Activated CD8-positive, alpha-beta memory T cell treated with anti-CD3 and anti-CD28 coated beads for 24 hours (primary cell): ENCODE measurements around the gene PROX2.

ENCODE experiments used
- DNase-seq: peaks from one replicate; pipeline ENCODE4 v3.0.0-alpha.2; 2020

The PROX2 gene

GRCh38 chr14:74875204-74875603 lies 741 bp downstream of the PROX2 start:
- no peak for DNase-seq

DNA sequence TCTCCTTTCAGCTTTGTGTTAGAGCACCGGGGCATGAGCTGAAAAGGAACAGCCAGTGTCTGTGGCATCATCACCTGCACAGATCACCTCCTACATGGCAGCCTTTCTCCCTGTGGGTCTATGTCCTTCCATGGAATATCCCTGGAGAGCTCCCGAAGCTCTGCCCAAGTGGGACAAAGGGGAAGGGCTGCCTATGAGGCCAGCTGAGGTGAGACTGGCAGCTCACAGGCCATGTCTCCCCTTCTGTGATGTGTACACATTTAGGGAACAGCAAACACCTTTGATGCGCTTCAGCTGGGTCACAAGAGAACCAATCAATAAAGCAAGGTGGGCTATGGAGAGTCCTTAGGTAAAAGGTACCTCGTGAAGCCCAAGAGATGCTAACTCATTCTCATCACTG lies 4.1 kb downstream of the PROX2 start:
- no peak for DNase-seq

GRCh38 chr14:74868739-74869138 lies 7.2 kb downstream of the PROX2 start:
- no peak for DNase-seq

- DNase-seq, result peak; percentile 77
Measured at GRCh38 chr14:74867673-74868072, 8.3 kb downstream of the PROX2 start.

DNA sequence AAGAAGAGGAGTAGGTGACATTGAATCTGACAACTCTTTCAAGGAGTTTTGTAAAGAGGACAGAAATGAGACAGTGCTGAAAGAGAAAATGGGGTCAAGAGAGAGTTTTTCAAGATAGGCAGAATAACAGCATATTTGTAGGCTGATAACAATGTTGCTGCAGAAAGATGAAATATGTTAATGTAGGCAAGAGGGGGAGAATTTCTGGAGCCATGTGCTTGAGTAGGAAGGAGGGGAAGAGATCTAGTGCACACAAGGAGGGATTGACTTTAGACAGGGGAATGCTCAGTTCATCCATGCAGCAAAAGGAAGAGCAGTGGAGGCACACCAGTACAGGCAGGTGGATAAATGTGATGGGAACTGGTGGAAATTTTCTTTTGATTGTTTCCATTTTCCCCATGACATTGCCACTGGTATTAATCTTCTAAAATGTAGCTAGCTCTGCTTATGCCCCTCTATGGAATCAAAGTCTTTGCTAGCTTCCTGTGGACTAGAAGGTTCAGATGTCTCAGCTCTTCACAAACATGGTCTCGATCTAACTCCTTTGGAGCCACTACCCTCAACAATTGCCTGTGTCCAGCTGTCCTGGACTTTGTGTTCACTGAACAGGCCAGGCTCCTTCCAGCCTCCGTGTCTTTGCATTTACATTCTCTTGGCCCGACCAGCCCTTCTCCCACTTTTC lies 9.1 kb downstream of the PROX2 start:
- DNase-seq, result peak; percentile 41

- no peak for DNase-seq
Measured at GRCh38 chr14:74865156-74865555, 10.8 kb downstream of the PROX2 start.

- no peak for DNase-seq
Measured at GRCh38 chr14:74864198-74864597, 11.7 kb downstream of the PROX2 start.

DNA sequence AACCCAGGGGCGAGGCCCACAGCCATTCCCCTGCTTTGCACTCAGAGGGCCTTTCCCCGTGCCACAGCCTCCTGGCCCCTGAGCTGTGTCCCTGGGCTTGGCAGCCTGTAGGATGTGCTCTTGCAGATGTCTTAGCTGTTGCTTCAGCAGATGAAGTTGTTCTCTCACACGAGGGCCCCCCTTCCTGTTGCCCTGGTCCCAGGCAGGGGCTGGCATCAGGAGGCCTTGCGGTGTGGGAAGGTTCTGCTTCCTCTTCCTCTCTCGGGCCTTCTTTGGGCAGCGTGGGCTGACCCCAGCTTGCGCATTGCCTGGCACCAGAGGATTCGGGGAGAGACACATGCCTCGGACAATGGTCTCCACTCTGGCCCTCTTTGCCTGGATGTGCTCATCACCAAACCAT lies 12.7 kb downstream of the PROX2 start:
- DNase-seq, result no peak

DNA sequence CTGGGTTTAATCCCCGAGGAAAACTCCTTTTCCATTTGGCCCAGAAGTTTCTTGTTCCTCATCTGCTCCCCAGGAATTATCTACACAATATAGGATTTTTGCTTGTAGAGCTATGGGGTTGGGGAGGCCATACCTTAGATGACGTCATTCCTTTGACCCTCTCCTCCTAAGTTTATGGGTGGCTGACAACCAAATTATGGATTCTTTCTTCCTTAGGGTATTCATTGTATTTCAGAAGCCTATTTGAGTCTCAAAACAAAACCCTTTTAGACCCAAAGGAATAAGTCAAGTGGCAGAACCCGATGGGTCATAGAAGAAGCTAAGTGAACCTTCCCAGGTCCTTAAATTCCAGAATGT lies 14.2 kb downstream of the PROX2 start:
- DNase-seq, result no peak

GRCh38 chr14:74860899-74861733 lies 14.8 kb downstream of the PROX2 start:
- DNase-seq, result peak; percentile 99

DNA sequence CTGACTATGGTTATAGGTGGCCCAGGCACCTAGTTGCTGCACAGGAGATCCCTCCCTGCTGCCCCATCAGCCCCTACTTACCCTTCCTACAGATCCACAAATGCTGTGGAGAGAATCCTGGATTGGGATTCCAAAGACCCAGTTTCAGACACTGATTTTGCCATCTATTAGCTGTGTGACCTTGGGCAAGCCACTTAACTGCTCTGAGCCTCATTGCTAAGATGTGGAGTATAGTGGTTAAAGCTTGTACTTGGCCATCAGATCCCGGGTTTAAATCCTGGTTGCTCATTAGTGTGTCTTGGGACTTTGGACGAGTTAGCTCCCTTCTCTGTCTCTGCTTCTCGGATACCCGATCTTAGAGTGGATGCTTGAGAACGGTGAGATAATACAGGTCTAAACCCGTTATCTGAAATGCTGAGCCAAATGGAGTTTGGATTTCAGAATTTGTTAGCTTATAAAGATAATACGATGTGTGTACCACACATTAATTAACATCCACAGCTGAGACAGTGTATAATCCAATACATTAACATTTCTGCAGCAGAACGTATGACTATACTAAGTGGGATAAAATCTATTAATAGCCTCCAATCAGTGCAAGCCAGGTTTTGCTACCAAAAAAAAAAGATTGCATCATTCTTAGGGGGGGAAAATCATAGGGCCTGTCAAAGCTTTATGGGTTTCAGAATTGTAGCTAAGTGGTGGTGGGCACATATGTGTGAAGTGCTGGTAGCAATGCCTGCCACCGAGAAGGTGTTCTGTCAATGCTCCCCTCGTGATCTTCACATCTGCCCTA lies 16.0 kb downstream of the PROX2 start:
- no peak for DNase-seq

DNA sequence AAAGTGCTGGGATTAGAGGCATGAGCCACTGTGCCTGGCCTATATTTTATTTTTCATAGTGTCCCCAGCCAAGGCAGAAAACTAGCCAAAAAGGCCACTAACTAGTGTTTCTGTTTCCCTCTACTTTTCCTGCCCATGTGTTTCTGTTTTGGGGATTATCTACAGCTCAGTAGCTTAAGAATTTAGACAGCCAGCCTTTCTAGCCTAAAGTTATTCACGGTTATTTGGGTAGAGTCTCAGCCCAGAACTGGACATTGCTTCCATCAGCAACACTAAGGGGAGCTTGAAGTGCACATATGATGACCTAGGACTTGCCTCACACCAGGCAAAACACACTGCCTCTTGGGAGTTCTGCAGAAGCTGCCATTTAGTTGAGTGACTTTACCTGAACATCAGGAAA lies 17.9 kb downstream of the PROX2 start:
- DNase-seq, result no peak

GRCh38 chr14:74856366-74856765 lies 19.6 kb downstream of the PROX2 start:
- DNase-seq, result no peak

GRCh38 chr14:74855945-74856344 lies 20.0 kb downstream of the PROX2 start:
- DNase-seq, result no peak

DNA sequence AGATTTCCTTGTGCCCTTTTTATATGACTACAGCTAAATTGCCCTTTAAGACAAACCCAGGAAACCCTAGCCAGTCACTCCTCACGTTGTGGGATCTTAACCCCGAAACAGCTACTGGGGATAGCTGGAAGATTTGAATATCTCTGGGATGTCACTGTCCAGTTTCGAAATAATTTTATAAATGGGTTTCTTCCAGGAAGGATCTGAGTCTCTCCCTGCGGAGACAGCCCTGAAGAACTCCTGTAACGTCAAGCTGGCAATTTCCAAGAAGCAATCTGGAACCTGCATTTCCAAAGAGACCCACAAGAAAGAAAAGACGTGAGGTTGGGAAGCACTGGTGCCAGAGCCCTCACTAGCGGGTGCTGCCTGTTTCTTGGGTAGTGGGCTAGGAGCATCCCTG lies 20.9 kb downstream of the PROX2 start:
- no peak for DNase-seq

DNA sequence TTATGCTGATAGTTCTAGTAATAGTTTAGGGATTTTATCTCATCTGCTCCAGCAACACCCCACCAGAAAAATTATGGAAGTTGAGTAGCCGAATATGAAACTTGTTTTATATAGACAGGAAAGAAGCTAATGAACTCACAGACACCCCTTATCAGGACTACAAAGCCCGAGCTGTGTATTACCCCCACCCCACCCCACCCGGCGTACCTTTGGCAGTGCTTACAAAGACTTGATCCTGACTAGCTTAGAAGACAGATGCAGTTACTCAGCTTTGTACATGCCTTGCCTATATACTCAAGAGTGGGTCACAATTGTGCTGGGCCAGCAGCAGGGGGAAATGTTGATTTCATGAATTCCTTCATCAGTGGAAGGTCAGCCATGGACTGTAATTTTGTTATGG lies 22.4 kb downstream of the PROX2 start:
- no peak for DNase-seq

GRCh38 chr14:74852922-74853530 lies 22.9 kb downstream of the PROX2 start:
- DNase-seq, result no peak

- DNase-seq, result no peak
Measured at GRCh38 chr14:74848768-74849167, 27.2 kb downstream of the PROX2 start.

GRCh38 chr14:74846968-74847665 lies 28.8 kb downstream of the PROX2 start:
- no peak for DNase-seq

DNA sequence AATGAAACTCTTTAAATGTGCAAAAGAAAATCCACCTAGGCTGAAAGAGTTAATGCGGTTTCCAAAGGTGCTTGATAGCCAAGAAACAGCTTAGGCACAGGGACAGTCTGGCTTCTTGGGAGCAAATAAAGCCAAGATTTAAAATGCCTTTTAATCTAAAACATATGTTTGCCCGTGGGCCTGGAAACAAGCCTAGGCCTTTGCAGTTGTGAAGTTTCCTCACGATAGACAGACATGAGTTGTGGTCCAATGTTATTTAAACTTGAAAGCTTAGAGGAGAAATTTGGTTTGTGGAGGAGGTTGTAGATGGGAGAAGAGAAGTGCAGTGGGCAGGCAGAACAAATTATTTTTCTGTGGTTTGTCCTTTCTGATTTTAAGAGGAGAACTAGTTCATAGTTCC lies 29.8 kb downstream of the PROX2 start:
- no peak for DNase-seq

DNA sequence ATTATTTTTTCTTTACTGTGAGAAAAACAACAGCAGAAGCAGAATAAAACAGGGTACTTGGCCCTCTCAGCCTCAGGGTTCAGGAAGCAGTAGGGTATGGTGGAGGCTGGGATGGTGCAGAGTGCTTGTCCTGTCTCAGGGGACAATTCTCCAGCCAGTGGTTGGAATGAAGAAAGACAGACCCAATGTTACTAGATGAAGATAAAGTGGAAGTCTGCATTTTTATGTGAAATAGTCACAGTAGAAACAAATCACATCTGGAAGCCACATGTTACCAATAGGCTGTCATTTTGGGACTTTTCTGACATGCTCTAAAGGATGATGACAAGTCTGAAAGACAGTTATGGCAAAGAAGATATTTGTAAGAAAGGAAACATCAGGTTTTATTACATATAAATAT lies 32.3 kb downstream of the PROX2 start:
- no peak for DNase-seq
